HG03025 (cell line): ENCODE measurements around the gene CEMP1.
A peak's percentile ranks its signal among the peaks of the same experiment; 100 is the strongest.

Experiments used
- ATAC-seq: cut with Tn5 transposase; IDR thresholded peaks from one replicate; pipeline ENCODE4 v1.9.1; 2021; ENCODE audit warnings: mild to moderate bottlenecking, moderate library complexity; ENCODE audit not compliant: unreplicated experiment, low FRiP score

CEMP1 gene

DNA sequence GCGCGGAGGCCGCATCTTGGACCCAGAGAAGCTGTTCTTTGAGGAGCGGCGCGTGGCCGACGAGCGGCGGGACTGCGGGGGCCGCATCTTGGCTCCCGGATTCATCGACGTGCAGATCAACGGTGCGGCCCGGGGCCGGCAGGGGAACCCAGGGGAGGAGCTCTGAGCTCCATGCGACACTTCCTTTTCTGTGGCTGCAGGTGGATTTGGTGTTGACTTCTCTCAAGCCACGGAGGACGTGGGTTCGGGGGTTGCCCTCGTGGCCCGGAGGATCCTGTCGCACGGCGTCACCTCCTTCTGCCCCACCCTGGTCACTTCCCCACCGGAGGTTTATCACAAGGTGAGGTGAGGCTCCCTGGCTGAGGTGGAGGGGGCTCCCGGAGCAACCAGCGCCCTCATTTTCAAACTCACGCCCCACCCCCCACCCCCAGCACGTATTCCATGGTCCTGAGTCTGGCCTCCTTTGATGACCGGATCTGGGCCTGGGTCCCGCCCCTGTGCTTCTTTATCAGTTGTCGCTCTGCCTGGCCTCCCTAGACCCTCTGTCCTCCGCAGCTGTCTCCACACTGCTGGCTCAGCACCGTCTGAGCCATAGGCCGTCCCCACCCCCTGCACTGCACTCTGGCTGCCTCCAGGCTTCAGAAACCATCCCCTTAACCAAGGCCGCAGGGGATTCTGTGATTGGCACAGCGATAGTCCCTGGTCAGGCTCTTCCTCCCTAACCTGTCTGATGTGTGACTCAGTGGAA, 10.2 kb downstream of the CEMP1 start:
- ATAC-seq = no peak

DNA sequence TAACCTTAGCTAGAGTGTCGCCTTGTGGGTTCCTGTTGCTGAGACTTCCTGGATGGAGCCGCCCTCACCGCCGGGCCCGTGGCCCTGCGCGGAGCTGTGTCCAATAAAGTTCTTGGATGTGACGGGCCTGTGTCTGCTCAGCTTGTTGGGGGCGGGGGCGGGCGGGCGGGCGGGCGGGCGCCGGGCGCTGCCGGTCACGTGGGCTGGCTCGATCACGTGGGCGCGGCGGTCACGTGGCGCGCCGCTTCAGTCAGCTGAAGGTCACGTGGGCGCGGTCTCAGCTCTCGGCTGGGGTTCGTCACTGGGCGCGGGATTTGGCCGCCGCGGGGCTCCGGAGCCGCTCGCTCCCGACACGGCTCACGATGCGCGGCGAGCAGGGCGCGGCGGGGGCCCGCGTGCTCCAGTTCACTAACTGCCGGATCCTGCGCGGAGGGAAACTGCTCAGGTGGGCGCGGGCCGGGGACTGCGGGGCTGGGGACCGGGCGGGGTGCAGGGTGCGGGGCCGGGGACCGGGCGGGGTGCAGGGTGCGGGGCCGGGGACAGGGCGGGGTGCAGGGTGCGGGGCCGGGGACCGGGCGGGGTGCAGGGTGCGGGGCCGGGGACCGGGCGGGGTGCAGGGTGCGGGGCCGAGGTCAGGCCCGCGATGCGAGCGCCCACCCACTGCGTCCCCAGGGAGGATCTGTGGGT, 11.0 kb downstream of the CEMP1 start, which contains the start of gene AMDHD2:
Gene AMDHD2 (plus strand): TSS at position 275 of the 687 bp plus-strand sequence. CDS start 88 bp downstream, at position 363.
- no peak for ATAC-seq

DNA sequence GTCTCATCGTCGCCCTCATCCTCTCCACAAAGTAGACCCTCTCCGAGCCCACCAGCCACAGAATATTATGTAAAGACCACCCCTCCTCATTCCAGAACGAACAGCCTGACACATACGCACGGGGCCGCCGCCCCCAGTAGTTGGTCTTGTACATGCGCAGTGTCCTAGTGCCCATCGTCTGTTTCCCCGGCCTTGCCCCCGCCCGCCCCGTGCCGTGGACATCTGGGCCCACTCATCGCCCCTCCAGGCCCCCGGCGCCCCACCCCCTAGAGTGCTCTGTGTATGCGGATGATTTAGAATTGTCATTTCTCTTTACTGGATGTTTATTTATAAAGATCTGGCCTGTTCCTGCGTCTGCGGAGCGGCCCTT, 11.5 kb downstream of the CEMP1 start:
- ATAC-seq = no peak

GRCh38 chr16:2518823-2519710, 12.1 kb downstream of the CEMP1 start:
- ATAC-seq = no peak

DNA sequence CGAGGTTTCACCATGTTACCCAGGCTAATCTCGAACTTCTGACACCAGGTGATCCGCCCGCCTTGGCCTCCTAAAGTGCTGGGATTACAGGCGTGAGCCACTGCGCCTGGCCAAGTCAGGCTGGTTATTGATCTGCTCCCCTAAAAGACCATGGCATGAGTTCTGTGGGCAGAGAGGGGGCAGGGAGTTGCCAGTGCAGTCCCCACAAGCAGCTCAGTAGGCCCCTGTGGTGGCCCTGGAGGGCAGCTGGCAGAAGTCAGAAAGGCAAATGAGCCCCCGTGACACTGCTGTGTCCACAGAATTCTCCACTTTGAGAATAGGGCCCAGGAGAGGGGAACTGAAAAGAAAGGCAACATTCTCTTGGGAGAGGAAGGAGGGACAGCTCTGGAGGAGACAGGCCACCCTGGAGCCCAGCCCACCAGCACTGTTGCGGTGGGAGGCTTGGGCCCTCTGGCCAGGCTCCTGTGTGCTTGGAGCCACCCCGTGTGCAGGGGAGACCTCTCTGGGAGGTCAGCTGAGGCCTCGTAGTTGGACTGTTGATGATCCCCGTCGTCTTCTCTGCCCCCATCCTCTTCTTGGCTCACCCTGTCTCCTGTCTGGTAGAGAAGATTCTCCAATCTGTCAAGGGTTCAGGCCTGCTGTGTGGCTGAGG, 13.1 kb downstream of the CEMP1 start:
- ATAC-seq = no peak

- ATAC-seq = no peak
Measured at GRCh38 chr16:2516391-2517240, 14.6 kb downstream of the CEMP1 start.

- ATAC-seq = no peak
Measured at GRCh38 chr16:2515180-2515851, 15.9 kb downstream of the CEMP1 start.

DNA sequence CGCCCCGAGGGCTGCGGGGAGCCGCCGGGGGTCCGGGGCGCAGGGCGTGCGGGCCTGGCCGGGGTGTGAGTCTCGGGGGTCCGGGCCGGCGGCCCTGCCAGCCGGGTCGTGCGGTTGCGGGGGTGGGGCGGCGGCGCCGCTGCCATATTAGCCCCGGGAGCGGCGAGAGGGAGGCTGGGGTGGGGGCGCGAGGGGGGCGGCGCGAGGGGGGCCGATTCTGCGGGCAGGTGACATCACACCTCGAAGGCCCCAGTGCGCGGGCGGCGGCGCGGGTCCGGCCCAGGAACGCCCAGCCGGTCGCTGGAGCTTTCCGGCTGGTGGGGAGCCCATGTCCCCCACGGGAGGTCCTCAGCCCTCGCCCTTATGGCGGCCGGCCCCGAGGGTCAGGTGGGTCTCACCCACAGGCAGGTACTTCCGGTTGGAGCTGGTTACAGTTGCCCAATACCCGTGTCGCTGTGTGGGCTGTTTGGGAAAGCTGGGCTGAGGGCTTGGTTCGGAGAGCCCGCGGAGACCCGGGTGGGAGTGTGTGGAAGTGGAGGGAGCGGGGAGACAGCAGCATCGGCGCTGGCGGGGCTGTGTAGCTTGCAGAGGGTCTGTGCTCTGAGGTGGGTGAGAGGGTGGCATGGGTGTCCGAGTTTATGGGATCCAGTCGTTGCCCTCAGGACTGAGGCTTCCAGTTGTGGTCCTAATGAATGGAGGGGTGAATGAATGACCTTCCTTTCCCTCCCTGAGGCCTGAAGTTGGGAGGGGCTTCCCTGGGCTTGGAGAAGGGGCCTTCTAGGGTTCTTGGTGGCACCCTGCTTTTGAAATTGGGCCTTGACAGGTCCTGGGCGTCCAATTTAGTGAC, 16.7 kb downstream of the CEMP1 start:
- ATAC-seq = no peak

DNA sequence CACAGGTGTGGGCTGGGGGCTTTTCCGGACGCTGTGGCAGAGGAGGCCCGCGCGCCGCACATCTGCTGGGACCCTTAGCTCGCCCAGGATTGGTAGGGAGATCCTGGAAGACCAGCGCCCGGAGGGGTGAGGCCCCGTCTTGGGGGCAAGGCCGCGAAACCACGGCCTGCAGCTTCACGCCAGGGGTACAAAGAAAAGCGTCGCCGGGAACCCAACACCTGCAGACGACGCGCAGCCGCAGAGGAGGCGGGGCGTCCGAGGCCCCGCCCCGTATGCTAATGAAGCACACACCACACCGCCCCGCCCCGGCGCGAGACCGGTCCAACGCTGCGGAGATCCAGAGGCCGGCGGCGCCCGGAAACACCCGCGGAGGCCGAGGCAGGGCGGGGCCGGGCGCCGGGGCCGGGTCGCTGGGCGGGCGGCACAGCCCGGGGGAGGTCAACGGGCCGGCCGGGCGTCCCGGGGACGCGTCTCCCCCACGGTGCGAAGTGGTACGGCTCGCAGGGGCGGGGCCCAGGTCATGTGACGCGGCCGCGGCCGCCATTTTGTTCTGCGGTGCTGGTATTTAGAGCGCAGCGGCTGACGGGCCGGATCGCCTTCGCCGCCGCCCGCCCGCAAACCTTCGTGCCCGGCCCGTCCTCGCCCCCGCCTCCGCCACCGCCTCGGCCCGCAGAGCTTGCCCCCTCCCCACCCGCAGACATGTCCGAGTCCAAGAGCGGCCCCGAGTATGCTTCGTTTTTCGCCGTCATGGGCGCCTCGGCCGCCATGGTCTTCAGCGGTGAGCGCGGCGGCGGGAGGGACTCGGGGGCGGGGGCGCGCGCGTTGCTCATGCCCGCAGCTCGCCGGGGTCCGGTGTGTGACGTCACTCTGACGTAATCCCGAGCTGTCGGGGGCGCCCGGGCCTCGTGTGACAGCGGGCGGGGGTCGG, 17.5 kb downstream of the CEMP1 start, which contains the start of gene ATP6V0C:
Gene ATP6V0C (plus strand): TSS at position 548 of the 928 bp plus-strand sequence. CDS start 152 bp downstream, at position 700.
- peak; percentile 53 for ATAC-seq

GRCh38 chr16:2512735-2513404, 18.3 kb downstream of the CEMP1 start:
- ATAC-seq = no peak

- no peak for ATAC-seq
Measured at GRCh38 chr16:2511996-2512734, 19.0 kb downstream of the CEMP1 start.

DNA sequence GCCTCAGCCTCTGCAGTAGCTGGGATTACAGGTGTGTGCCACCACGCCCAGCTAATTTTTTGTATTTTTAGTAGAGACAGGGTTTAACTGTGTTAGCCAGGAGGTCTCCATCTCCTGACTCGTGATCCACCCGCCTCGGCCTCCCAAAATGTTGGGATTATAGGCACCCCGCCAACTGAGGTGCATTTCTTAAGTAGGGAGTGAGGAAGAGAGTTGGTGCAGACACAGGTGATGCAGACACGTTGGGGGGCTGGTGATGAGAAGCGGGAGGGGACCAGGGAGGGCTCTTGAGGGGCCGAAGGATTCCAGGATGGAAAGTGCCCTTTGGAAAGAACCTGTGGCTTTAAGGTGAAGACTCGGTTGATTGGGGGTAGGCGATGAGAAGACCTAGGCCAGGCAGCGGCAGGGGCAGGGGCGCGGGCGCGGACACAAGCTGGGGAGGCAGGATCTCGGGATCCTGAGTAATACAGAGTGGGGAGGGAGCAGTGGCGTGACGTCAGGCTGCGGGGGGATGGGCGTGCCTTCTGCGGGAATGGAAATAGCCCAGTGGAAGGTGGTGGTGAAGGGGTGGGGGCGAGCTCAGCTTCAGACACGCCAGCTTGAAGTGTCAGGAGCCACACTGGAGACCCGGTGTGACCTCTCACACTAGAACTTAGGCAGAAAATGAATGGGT, 19.9 kb downstream of the CEMP1 start:
- ATAC-seq = no peak

GRCh38 chr16:2508722-2509400, 22.3 kb downstream of the CEMP1 start:
- ATAC-seq = no peak

DNA sequence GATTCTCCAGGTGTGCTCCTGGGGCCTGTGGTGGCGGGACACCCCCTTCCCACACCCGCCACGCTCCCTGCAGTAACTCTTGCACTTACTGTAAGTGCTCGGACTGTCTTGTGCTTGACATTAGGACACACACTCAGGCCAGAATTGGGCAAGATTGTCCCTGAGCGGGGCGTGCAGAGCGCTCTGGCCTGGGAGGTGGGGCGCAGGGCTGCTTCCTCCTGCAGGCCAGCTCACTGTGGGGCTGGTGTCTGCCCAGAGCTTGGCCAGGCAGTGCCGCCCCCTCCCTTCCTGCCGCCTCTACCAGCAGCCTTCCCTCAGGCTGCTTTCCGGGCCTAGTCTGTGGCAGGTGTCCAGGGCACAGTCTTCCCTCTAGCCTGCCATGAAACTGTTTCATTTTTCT, 23.5 kb downstream of the CEMP1 start:
- no peak for ATAC-seq
